Mesenchymal stem cell (in vitro differentiated cells and primary cell): ENCODE measurements around the gene VCAM1.

ENCODE experiments used
- DNase-seq: peaks from one replicate; pipeline ENCODE4 v3.0.0-alpha.2; 2013
- H2AFZ ChIP-seq: one replicate; pipeline ENCODE4 v1.6.1; 2013; ENCODE audit warnings: low read depth, mild to moderate bottlenecking, control low read depth, inconsistent platforms, low read length, moderate library complexity
- H2AK5ac ChIP-seq: 2 replicates; pipeline ENCODE4 v1.6.1; 2013; ENCODE audit warnings: low read length, moderate library complexity, mild to moderate bottlenecking, inconsistent platforms; ENCODE audit not compliant: severe bottlenecking
- H2BK120ac ChIP-seq: one replicate; pipeline ENCODE4 v1.6.1; 2013; ENCODE audit warnings: low read depth, mild to moderate bottlenecking, inconsistent platforms, low read length, moderate library complexity
- H2BK12ac ChIP-seq, 2 experiments: one replicate each; pipeline ENCODE4 v1.6.1; 2013; ENCODE audit warnings: inconsistent platforms in 2 of 2, low read length in 2 of 2, mild to moderate bottlenecking in 2 of 2, moderate library complexity in 2 of 2, control low read depth in 1 of 2
- H2BK15ac ChIP-seq: one replicate; pipeline ENCODE4 v1.6.1; 2013; ENCODE audit warnings: mild to moderate bottlenecking, low read depth, inconsistent platforms; ENCODE audit not compliant: poor library complexity, severe bottlenecking
- H2BK5ac ChIP-seq: 2 replicates; pipeline ENCODE4 v1.6.1; 2013; ENCODE audit warnings: low read depth, mild to moderate bottlenecking, low read length, control low read depth, inconsistent platforms; ENCODE audit not compliant: poor library complexity, severe bottlenecking
- H3K14ac ChIP-seq, 2 experiments: one replicate each; pipeline ENCODE4 v1.6.1; 2013; ENCODE audit warnings: inconsistent platforms in 2 of 2, low read length in 2 of 2, control low read depth in 1 of 2, mild to moderate bottlenecking in 1 of 2, moderate library complexity in 1 of 2
- H3K18ac ChIP-seq, 2 experiments: one replicate each; pipeline ENCODE4 v1.6.1; 2013; ENCODE audit warnings: inconsistent platforms in 2 of 2, low read length in 2 of 2, control low read depth in 1 of 2, low read depth in 1 of 2, mild to moderate bottlenecking in 1 of 2
- H3K23ac ChIP-seq, 2 experiments: one replicate each; pipeline ENCODE4 v1.6.1; 2013; ENCODE audit warnings: inconsistent platforms in 2 of 2, low read length in 2 of 2, mild to moderate bottlenecking in 2 of 2, moderate library complexity in 2 of 2, control low read depth in 1 of 2
- H3K27ac ChIP-seq: 2 replicates; pipeline ENCODE4 v1.5.1; 2013; ENCODE audit warnings: mild to moderate bottlenecking, moderate library complexity, low read length, control low read depth, inconsistent platforms; ENCODE audit not compliant: poor library complexity, severe bottlenecking
- H3K27me3 ChIP-seq, 2 experiments: 2 replicates each; pipeline versions ENCODE4 v1.6.1 to v1.7.0; 2013; ENCODE audit warnings: low read length in 2 of 2, mild to moderate bottlenecking in 2 of 2, moderate library complexity in 2 of 2, control low read depth in 1 of 2, inconsistent platforms in 1 of 2; ENCODE audit not compliant: control insufficient read depth in 1 of 2, insufficient read depth in 1 of 2
- H3K36me3 ChIP-seq, 2 experiments: 2 replicates each; pipeline versions ENCODE4 v1.6.1 to v1.7.0; 2013; ENCODE audit warnings: low read length in 2 of 2, control low read depth in 1 of 2, inconsistent platforms in 1 of 2, low read depth in 1 of 2, mild to moderate bottlenecking in 1 of 2; ENCODE audit not compliant: insufficient read depth in 2 of 2, control insufficient read depth in 1 of 2
- H3K4ac ChIP-seq, 2 experiments: one replicate each; pipeline ENCODE4 v1.6.1; 2013; ENCODE audit warnings: inconsistent platforms in 2 of 2, low read length in 2 of 2, mild to moderate bottlenecking in 2 of 2, moderate library complexity in 2 of 2, control low read depth in 1 of 2, low read depth in 1 of 2
- H3K4me1 ChIP-seq: 2 replicates; pipeline ENCODE4 v1.6.1; 2013; ENCODE audit warnings: low read depth, low read length, control low read depth; ENCODE audit not compliant: control insufficient read depth, insufficient read depth
- H3K4me2 ChIP-seq: 2 replicates; pipeline ENCODE4 v1.6.1; 2013; ENCODE audit warnings: low read length, mild to moderate bottlenecking, inconsistent platforms; ENCODE audit not compliant: poor library complexity, severe bottlenecking
- H3K4me3 ChIP-seq, 2 experiments: 2 replicates each; pipeline versions ENCODE4 v1.5.1 to v1.7.0; 2013; ENCODE audit warnings: low read length in 2 of 2, mild to moderate bottlenecking in 2 of 2, control low read depth in 1 of 2, low read depth in 1 of 2; ENCODE audit not compliant: insufficient read depth in 1 of 2
- H3K79me1 ChIP-seq: replicated peaks from 2 replicates; pipeline ENCODE4 v1.6.1; 2013; ENCODE audit warnings: mild to moderate bottlenecking, control low read depth, low read length, inconsistent platforms; ENCODE audit not compliant: poor library complexity, severe bottlenecking
- H3K9ac ChIP-seq: 2 replicates; pipeline ENCODE4 v1.7.0; 2013; ENCODE audit warnings: mild to moderate bottlenecking, low read length, moderate library complexity
- H3K9me3 ChIP-seq: 2 replicates; pipeline ENCODE4 v1.7.0; 2013; ENCODE audit warnings: mild to moderate bottlenecking, low read length; ENCODE audit not compliant: control insufficient read depth
- H4K8ac ChIP-seq: one replicate; pipeline ENCODE4 v1.6.1; 2013; ENCODE audit warnings: inconsistent platforms, mild to moderate bottlenecking, low read length, moderate library complexity
- H4K91ac ChIP-seq: one replicate; pipeline ENCODE4 v1.6.1; 2013; ENCODE audit warnings: mild to moderate bottlenecking, low read length, inconsistent platforms
- WGBS: methylation state at CpG from one replicate; pipeline ENCODE4 v1.1.7; 2013; ENCODE audit warnings: mixed read lengths; 5-methylcytosine and 5-hydroxymethylcytosine counted together

The VCAM1 gene

GRCh38 chr1:100721526-100722207 is 2.1 kb downstream of the VCAM1 start:
- Histone ChIP-seq H3K27ac (peak overlapping the region; percentile 22), H3K27me3 (no peaks in the 10 kb centered on the region)
- 37% methylated on average over 7 of the region's 9 CpGs for WGBS

GRCh38 chr1:100722221-100722620 is 2.7 kb downstream of the VCAM1 start:
- no peak for DNase-seq
- H3K4me1 ChIP-seq = peaks cover 1% of the 10 kb centered on the region
- no peak overlapping the region for H2AFZ ChIP-seq
- H3K36me3 ChIP-seq = no peaks in the 10 kb centered on the region
- no peak overlapping the region for H2BK15ac ChIP-seq
- peaks cover 1% of the 10 kb centered on the region for H3K79me1 ChIP-seq
- no peak overlapping the region for H3K4me2 ChIP-seq
- H4K8ac ChIP-seq = no peak overlapping the region
- H3K9ac ChIP-seq = peak overlapping the region; percentile 73
- H3K14ac ChIP-seq = no peak overlapping the region
- no peaks in the 10 kb centered on the region for H3K9me3 ChIP-seq
- no peaks in the 10 kb centered on the region for H3K27me3 ChIP-seq
- no peak overlapping the region for H3K27ac ChIP-seq
- no peak overlapping the region for H3K18ac ChIP-seq
- H3K4ac ChIP-seq = no peak overlapping the region
- H4K91ac ChIP-seq = no peak overlapping the region
- no peak overlapping the region for H2AK5ac ChIP-seq
- H2BK120ac ChIP-seq = no peak overlapping the region
- no peak overlapping the region for H3K23ac ChIP-seq
- H2BK5ac ChIP-seq = no peak overlapping the region
- H2BK12ac ChIP-seq = no peak overlapping the region
- peak overlapping the region in 1 of 2 experiments; percentile 68 for H3K4me3 ChIP-seq

More at GRCh38 chr1:100721526-100722207, 2.1 kb downstream of the VCAM1 start:
- Histone ChIP-seq H2AK5ac (no peak overlapping the region), H3K14ac (no peak overlapping the region), H4K91ac (no peak overlapping the region), H3K4me3 (peak overlapping the region in 1 of 2 experiments; percentile 68), H3K79me1 (peaks cover 1% of the 10 kb centered on the region), H3K36me3 (no peaks in the 10 kb centered on the region), H3K4me2 (peak overlapping the region; percentile 49), H2BK120ac (no peak overlapping the region), H3K4me1 (no peaks in the 10 kb centered on the region), H3K9me3 (no peaks in the 10 kb centered on the region), H3K23ac (no peak overlapping the region), H2BK15ac (no peak overlapping the region), H4K8ac (no peak overlapping the region), H3K9ac (peak overlapping the region; percentile 73), H3K18ac (no peak overlapping the region), H3K4ac (no peak overlapping the region), H2BK5ac (no peak overlapping the region), H2AFZ (no peak overlapping the region), H2BK12ac (no peak overlapping the region)
- DNase-seq = peak; percentile 91

- Histone ChIP-seq H2AK5ac (no peak overlapping the region), H2AFZ (no peak overlapping the region), H2BK15ac (no peak overlapping the region), H3K27ac (no peak overlapping the region), H3K9me3 (no peaks in the 10 kb centered on the region), H3K4ac (no peak overlapping the region), H3K14ac (no peak overlapping the region), H3K23ac (no peak overlapping the region), H3K36me3 (peaks cover 0 to 3% of the 10 kb centered on the region in 2 experiments), H3K9ac (no peak overlapping the region), H4K91ac (no peak overlapping the region), H2BK12ac (no peak overlapping the region), H4K8ac (no peak overlapping the region), H3K27me3 (no peaks in the 10 kb centered on the region), H2BK5ac (no peak overlapping the region), H3K4me1 (peaks cover 1% of the 10 kb centered on the region), H3K4me2 (no peak overlapping the region), H3K4me3 (no peak overlapping the region), H2BK120ac (no peak overlapping the region), H3K18ac (no peak overlapping the region), H3K79me1 (peaks cover 3% of the 10 kb centered on the region)
- no peak for DNase-seq
Observed at GRCh38 chr1:100724281-100724680, 4.7 kb downstream of the VCAM1 start.

- Histone ChIP-seq H3K9ac (no peak overlapping the region), H2AFZ (no peak overlapping the region), H3K4me3 (no peak overlapping the region), H4K91ac (no peak overlapping the region), H3K27me3 (no peaks in the 10 kb centered on the region), H3K79me1 (peaks cover 2% of the 10 kb centered on the region), H3K23ac (no peak overlapping the region), H2BK120ac (no peak overlapping the region), H3K4me1 (peaks cover 3% of the 10 kb centered on the region), H2BK5ac (no peak overlapping the region), H4K8ac (no peak overlapping the region), H2AK5ac (no peak overlapping the region), H2BK12ac (no peak overlapping the region), H3K4me2 (no peak overlapping the region), H3K4ac (no peak overlapping the region), H3K9me3 (no peaks in the 10 kb centered on the region), H3K27ac (no peak overlapping the region), H3K36me3 (peaks cover 0 to 6% of the 10 kb centered on the region in 2 experiments), H3K18ac (no peak overlapping the region), H2BK15ac (no peak overlapping the region), H3K14ac (no peak overlapping the region)
- DNase-seq = no peak
- WGBS = 100% methylated on average over 1 of the region's 1 CpG
Observed at GRCh38 chr1:100730130-100730529, 10.6 kb downstream of the VCAM1 start.
